ENCODE results near the gene GNA12. TPM values are rescaled to one million over a fixed set of nuclear protein-coding genes. Genes with fewer than 3 reads are reported as not detected.
A peak's percentile ranks its signal among the peaks of the same experiment; 100 is the strongest.

The GNA12 gene
- total RNA-seq, 1 donor from 2014 or later, result 68.6 TPM

GRCh38 chr7:2691011-2691707 lies 152.9 kb downstream of the GNA12 start:
- Mint-ChIP-seq H3K36me3 (ENCODE audit: insufficient read depth) (no peaks in the 10 kb centered on the region), H3K4me1 (ENCODE audit: low read depth) (no peaks in the 10 kb centered on the region), H3K27me3 (peaks cover 42% of the 10 kb centered on the region), H3K9me3 (ENCODE audit: low read depth) (no peaks in the 10 kb centered on the region), H3K4me3 (ENCODE audit: low read depth) (no peak overlapping the region), H3K27ac (no peak overlapping the region)
- DNase-seq (ENCODE audit: low spot score, unreplicated experiment), result no peak
- TF ChIP-seq, protein P1, sequence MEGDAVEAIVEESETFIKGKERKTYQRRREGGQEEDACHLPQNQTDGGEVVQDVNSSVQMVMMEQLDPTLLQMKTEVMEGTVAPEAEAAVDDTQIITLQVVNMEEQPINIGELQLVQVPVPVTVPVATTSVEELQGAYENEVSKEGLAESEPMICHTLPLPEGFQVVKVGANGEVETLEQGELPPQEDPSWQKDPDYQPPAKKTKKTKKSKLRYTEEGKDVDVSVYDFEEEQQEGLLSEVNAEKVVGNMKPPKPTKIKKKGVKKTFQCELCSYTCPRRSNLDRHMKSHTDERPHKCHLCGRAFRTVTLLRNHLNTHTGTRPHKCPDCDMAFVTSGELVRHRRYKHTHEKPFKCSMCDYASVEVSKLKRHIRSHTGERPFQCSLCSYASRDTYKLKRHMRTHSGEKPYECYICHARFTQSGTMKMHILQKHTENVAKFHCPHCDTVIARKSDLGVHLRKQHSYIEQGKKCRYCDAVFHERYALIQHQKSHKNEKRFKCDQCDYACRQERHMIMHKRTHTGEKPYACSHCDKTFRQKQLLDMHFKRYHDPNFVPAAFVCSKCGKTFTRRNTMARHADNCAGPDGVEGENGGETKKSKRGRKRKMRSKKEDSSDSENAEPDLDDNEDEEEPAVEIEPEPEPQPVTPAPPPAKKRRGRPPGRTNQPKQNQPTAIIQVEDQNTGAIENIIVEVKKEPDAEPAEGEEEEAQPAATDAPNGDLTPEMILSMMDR (IDR thresholded peaks at IDR 0.05; ENCODE audit: unreplicated experiment), result no peak

- Mint-ChIP-seq H3K4me3 (ENCODE audit: low read depth) (no peak overlapping the region), H3K36me3 (ENCODE audit: insufficient read depth) (no peaks in the 10 kb centered on the region), H3K4me1 (ENCODE audit: low read depth) (no peaks in the 10 kb centered on the region), H3K9me3 (ENCODE audit: low read depth) (no peaks in the 10 kb centered on the region), H3K27ac (no peak overlapping the region), H3K27me3 (peaks cover 46% of the 10 kb centered on the region)
- TF ChIP-seq, protein P1 (IDR thresholded peaks at IDR 0.05; ENCODE audit: unreplicated experiment), result no peak
- no peak for DNase-seq (ENCODE audit: low spot score, unreplicated experiment)
Observed at GRCh38 chr7:2689951-2690705, 154.0 kb downstream of the GNA12 start.

DNA sequence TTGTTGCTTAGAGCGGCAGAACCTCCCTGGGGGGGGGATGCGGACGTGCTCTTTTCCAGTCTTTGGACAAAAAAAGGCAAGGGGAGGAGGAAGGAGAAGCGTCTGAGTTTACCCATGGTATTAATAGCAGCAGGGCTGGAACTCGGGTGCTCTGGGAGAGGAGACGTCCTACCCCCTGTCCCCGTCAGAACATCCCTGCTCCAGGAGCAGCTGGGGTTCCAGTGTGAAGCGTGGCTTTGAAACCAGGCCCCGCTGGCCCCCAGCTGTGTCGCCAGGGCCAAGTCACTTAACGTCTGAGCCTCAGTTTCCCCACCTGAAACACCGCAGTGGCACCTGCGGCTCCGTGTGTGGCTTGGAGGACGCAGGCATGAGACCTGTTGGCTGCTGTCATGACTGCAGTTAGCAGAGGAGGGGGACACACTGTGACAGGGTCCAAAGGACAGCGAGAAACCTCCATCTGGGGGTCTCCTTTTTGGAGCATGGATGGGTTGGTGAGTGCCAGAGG lies 154.7 kb downstream of the GNA12 start:
- H3K4me1 Mint-ChIP-seq (ENCODE audit: low read depth), result no peaks in the 10 kb centered on the region
- H3K27ac Mint-ChIP-seq, result no peak overlapping the region
- no peaks in the 10 kb centered on the region for H3K36me3 Mint-ChIP-seq (ENCODE audit: insufficient read depth)
- TF ChIP-seq, protein P1 (IDR thresholded peaks at IDR 0.05; ENCODE audit: unreplicated experiment), result no peak
- DNase-seq (ENCODE audit: low spot score, unreplicated experiment), result no peak
- H3K9me3 Mint-ChIP-seq (ENCODE audit: low read depth), result no peaks in the 10 kb centered on the region
- H3K4me3 Mint-ChIP-seq (ENCODE audit: low read depth), result no peak overlapping the region
- peaks cover 46% of the 10 kb centered on the region for H3K27me3 Mint-ChIP-seq

- no peaks in the 10 kb centered on the region for H3K4me1 Mint-ChIP-seq (ENCODE audit: low read depth)
- H3K36me3 Mint-ChIP-seq (ENCODE audit: insufficient read depth), result no peaks in the 10 kb centered on the region
- peaks cover 46% of the 10 kb centered on the region for H3K27me3 Mint-ChIP-seq
- H3K4me3 Mint-ChIP-seq (ENCODE audit: low read depth), result peak overlapping the region; percentile 35
- H3K27ac Mint-ChIP-seq, result no peak overlapping the region
- H3K9me3 Mint-ChIP-seq (ENCODE audit: low read depth), result no peaks in the 10 kb centered on the region
- TF ChIP-seq, protein P1 (IDR thresholded peaks at IDR 0.05; ENCODE audit: unreplicated experiment), result no peak
- DNase-seq (ENCODE audit: low spot score, unreplicated experiment), result no peak
Observed at GRCh38 chr7:2688409-2689342, 155.4 kb downstream of the GNA12 start.

GRCh38 chr7:2687881-2688318 lies 156.2 kb downstream of the GNA12 start, which contains the start of gene AMZ1:
Gene AMZ1 (plus strand): TSS chr7:2688202. CDS start chr7:2700452, 12,250 bp downstream.
- no peak within 1 kb of the TSS for H3K27ac Mint-ChIP-seq
- DNase-seq (ENCODE audit: low spot score, unreplicated experiment), result no peak
- H3K36me3 Mint-ChIP-seq (ENCODE audit: insufficient read depth), result no peaks in the 10 kb centered on the region
- no peaks in the 10 kb centered on the region for H3K4me1 Mint-ChIP-seq (ENCODE audit: low read depth)
- H3K9me3 Mint-ChIP-seq (ENCODE audit: low read depth), result no peaks in the 10 kb centered on the region
- peaks cover 46% of the 10 kb centered on the region for H3K27me3 Mint-ChIP-seq
- TF ChIP-seq, protein P1 (IDR thresholded peaks at IDR 0.05; ENCODE audit: unreplicated experiment), result no peak
- peak within 1 kb of the TSS; percentile 35 for H3K4me3 Mint-ChIP-seq (ENCODE audit: low read depth)

All from progenitor cell of endocrine pancreas (in vitro differentiated cells).